Right renal pelvis (tissue), 4 donors: ENCODE results near the gene BTN3A1. TPM values are rescaled to one million over a fixed set of nuclear protein-coding genes. Genes with fewer than 3 reads are reported as not detected.
A peak's percentile ranks its signal among the peaks of the same experiment; 100 is the strongest.
"Not testable (repeated sequence)": the region's sequence is repeated elsewhere in the genome, so short reads cannot be mapped to it uniquely, and the experiment has no call there.

Source experiments
- DNase-seq, 4 donors: peaks; one replicate each; pipeline ENCODE4 v3.0.0-alpha.2; 2013; ENCODE audit warnings: low read depth in 4 of 4, low spot score in 3 of 4, missing footprints in 1 of 4
- polyA plus RNA-seq, 4 donors: library from polyadenylated mRNA; unstranded; fragments of 120-200 nt; gene quantifications; one replicate each; pipeline ENCODE4 v1.2.1, GENCODE V29; 2013; ENCODE audit not compliant: insufficient read length in 4 of 4

Gene BTN3A1
- polyA plus RNA-seq = 10 to 100 TPM; 19.2 to 31.1 (median 27.1) TPM

- DNase-seq = peak; percentile 65 to 74 (median 74)
These were observed at the start of gene BTN3A1 for GRCh38 chr6:26401987-26402658. BTN3A1 (plus strand) TSS chr6:26402275; CDS start chr6:26405564, 3,289 bp downstream.

GRCh38 chr6:26352315-26352714 lies 49.8 kb upstream of the BTN3A1 start:
- no peak for DNase-seq

- DNase-seq = no peak
These were observed 47.9 kb upstream of the BTN3A1 start for GRCh38 chr6:26354162-26354561.

GRCh38 chr6:26355366-26355765 lies 46.7 kb upstream of the BTN3A1 start:
- no peak for DNase-seq

GRCh38 chr6:26357543-26357942 lies 44.5 kb upstream of the BTN3A1 start:
- DNase-seq = not testable (repeated sequence)

GRCh38 chr6:26358511-26358981 lies 43.5 kb upstream of the BTN3A1 start:
- no peak for DNase-seq

- no peak for DNase-seq
These were observed 42.3 kb upstream of the BTN3A1 start for GRCh38 chr6:26359765-26360164.

- no peak for DNase-seq
These were observed 41.3 kb upstream of the BTN3A1 start for GRCh38 chr6:26360451-26361416.

GRCh38 chr6:26361544-26361943 lies 40.5 kb upstream of the BTN3A1 start:
- no peak for DNase-seq

GRCh38 chr6:26362093-26362835 lies 39.8 kb upstream of the BTN3A1 start:
- no peak for DNase-seq

GRCh38 chr6:26362836-26363220 lies 39.2 kb upstream of the BTN3A1 start:
- no peak for DNase-seq

GRCh38 chr6:26363882-26364701 lies 38.0 kb upstream of the BTN3A1 start:
- no peak for DNase-seq

GRCh38 chr6:26365633-26365995 lies 36.5 kb upstream of the BTN3A1 start:
- DNase-seq = no peak

GRCh38 chr6:26366504-26366903 lies 35.6 kb upstream of the BTN3A1 start:
- DNase-seq = no peak

GRCh38 chr6:26367114-26367513 lies 35.0 kb upstream of the BTN3A1 start:
- no peak for DNase-seq

- not testable (repeated sequence) for DNase-seq
These were observed 30.3 kb upstream of the BTN3A1 start for GRCh38 chr6:26371813-26372212.

- no peak for DNase-seq
These were observed 29.5 kb upstream of the BTN3A1 start for GRCh38 chr6:26372308-26373144.

GRCh38 chr6:26375270-26375669 lies 26.8 kb upstream of the BTN3A1 start:
- no peak for DNase-seq

- DNase-seq = no peak
These were observed 24.4 kb upstream of the BTN3A1 start for GRCh38 chr6:26377719-26378118.
